Stomach (tissue), 4 donors: ENCODE results near the gene GNB4.

Source experiments
- CTCF ChIP-seq, 7 experiments: fragments of 450-650 bp in 4 of 7; fragments of 200-600 bp in 3 of 7; sonication (generic) in 3 of 7; IDR thresholded peaks; one replicate each; pipeline ENCODE4 v1.5.1; 2016 to 2019; ENCODE audit warnings: antibody characterized with exemption in 7 of 7, control low read depth in 2 of 7, mild to moderate bottlenecking in 1 of 7
- EP300 ChIP-seq: sonication (generic); formaldehyde crosslinking; IDR thresholded peaks from one replicate; pipeline ENCODE4 v1.6.1; 2017; ENCODE audit warnings: antibody characterized with exemption
- POLR2A ChIP-seq, 4 donors: fragments of 450-650 bp; IDR thresholded peaks; one replicate each; pipeline ENCODE4 v1.6.1; 2016; ENCODE audit warnings: antibody characterized with exemption in 4 of 4, control low read depth in 2 of 4, mild to moderate bottlenecking in 1 of 4, moderate library complexity in 1 of 4
- POLR2AphosphoS5 ChIP-seq, 3 donors: sonication (generic); formaldehyde crosslinking; IDR thresholded peaks; one replicate each; pipeline ENCODE4 v1.6.1; 2016; ENCODE audit warnings: antibody characterized with exemption in 3 of 3

- TF ChIP-seq CTCF (IDR thresholded peaks at IDR 0.05) (no peak), POLR2A (IDR thresholded peaks at IDR 0.05) (no peak), POLR2AphosphoS5 (IDR thresholded peaks at IDR 0.05) (no peak), EP300 (no peak)
These were observed 40.3 kb downstream of the GNB4 start for GRCh38 chr3:179410999-179411398.
